GM12878 (cell line): ENCODE results near the gene TBCA.

ENCODE experiments used
- BCL11A ChIP-seq: IDR thresholded peaks from 2 replicates; pipeline ENCODE4 v1.6.1; 2011; ENCODE audit warnings: low read depth, low read length
- CTCF ChIP-seq, 3 experiments: IDR thresholded peaks in 2 of 3; conservative IDR thresholded peaks in 1 of 3; 2 replicates each; pipeline ENCODE4 v1.5.1; 2011; ENCODE audit warnings: low read depth in 3 of 3, low read length in 3 of 3, mild to moderate bottlenecking in 3 of 3, control low read depth in 2 of 3, moderate library complexity in 2 of 3, inconsistent platforms in 1 of 3, mixed read lengths in 1 of 3; ENCODE audit not compliant: control insufficient read depth in 2 of 3, insufficient read depth in 1 of 3; ENCODE audit errors: extremely low read depth in 1 of 3
- GABPA ChIP-seq: IDR thresholded peaks from 2 replicates; pipeline ENCODE4 v1.6.1; 2014; ENCODE audit warnings: antibody characterized with exemption, low read depth, mild to moderate bottlenecking, inconsistent platforms
- HDGF ChIP-seq: fragments of 450-650 bp; IDR thresholded peaks from 2 replicates; pipeline ENCODE4 v1.6.1; 2016; ENCODE audit warnings: antibody characterized with exemption
- KDM1A ChIP-seq: fragments of 200-600 bp; sonication (generic); IDR thresholded peaks from 2 replicates; pipeline ENCODE4 v1.6.1; 2016; ENCODE audit warnings: borderline replicate concordance
- RBBP5 ChIP-seq: fragments of 200-600 bp; sonication (generic); conservative IDR thresholded peaks from 2 replicates; pipeline ENCODE4 v1.6.1; 2016
- SMC3 ChIP-seq: IDR thresholded peaks from 2 replicates; pipeline ENCODE4 v1.6.1; 2011; ENCODE audit warnings: low read length, improper control_type of control experiment, borderline replicate concordance

- no peak for TF ChIP-seq CTCF (IDR thresholded peaks at IDR 0.05 in 2 of 3, conservative IDR thresholded peaks at IDR 0.05 in 1 of 3; ENCODE audit: control insufficient read depth in 2 of 3, extremely low read depth in 1 of 3, insufficient read depth in 1 of 3, low read depth in 3 of 3, low read length in 3 of 3)
- no peak for TF ChIP-seq SMC3
- TF ChIP-seq RBBP5: no peak
- no peak for TF ChIP-seq HDGF
- TF ChIP-seq BCL11A: no peak
- no peak for TF ChIP-seq GABPA
- no peak for TF ChIP-seq KDM1A
Observed at GRCh38 chr5:77743181-77743580, 33.0 kb downstream of the TBCA start.
